Tibial artery (tissue), 4 donors: Measurements from ENCODE around the gene CCDC59.

Experiments
- DNase-seq, 2 donors: peaks; one replicate each; pipeline ENCODE4 v3.0.0-alpha.2; 2019
- H3K27ac ChIP-seq, 2 donors: fragments of 200-600 bp; sonication (generic) in 1 of 2; 1 replicate in 1 of 2; 2 replicates in 1 of 2; pipeline ENCODE4 v1.5.1; 2018 to 2019; ENCODE audit warnings: mild to moderate bottlenecking in 1 of 2
- H3K27me3 ChIP-seq, 2 donors: fragments of 200-600 bp; sonication (generic) in 1 of 2; one replicate each; pipeline versions ENCODE4 v1.5.1 to v1.6.0; 2016 to 2019
- H3K36me3 ChIP-seq, 3 donors: fragments of 200-600 bp; sonication (generic) in 2 of 3; one replicate each; pipeline ENCODE4 v1.5.1; 2016 to 2019; ENCODE audit warnings: mild to moderate bottlenecking in 2 of 3
- H3K4me1 ChIP-seq, 4 donors: fragments of 200-600 bp; sonication (generic) in 2 of 4; 1 replicate in 3 of 4; 2 replicates in 1 of 4; pipeline ENCODE4 v1.5.1; 2016 to 2019
- H3K4me3 ChIP-seq, 2 donors: fragments of 200-600 bp; sonication (generic) in 1 of 2; 1 replicate in 1 of 2; 2 replicates in 1 of 2; pipeline ENCODE4 v1.5.1; 2018 to 2019; ENCODE audit warnings: mild to moderate bottlenecking in 2 of 2
- H3K9me3 ChIP-seq, 3 donors: fragments of 200-600 bp; sonication (generic) in 1 of 3; one replicate each; pipeline ENCODE4 v1.5.1; 2016 to 2019
- intact Hi-C: fragments of 100-400 bp; cut with DNase I; formaldehyde crosslinking; loops from one replicate; pipeline ENCODE4 v1.15.0; 2023; ENCODE audit warnings: low total_unique reads
- TF ChIP-seq, protein P1 (sequence below), 2 experiments: fragments of 200-600 bp in 1 of 2; fragments of 450-650 bp in 1 of 2; IDR thresholded peaks; one replicate each; pipeline ENCODE4 v1.5.1; 2017 to 2019; ENCODE audit warnings: antibody characterized with exemption in 2 of 2, mild to moderate bottlenecking in 1 of 2, moderate library complexity in 1 of 2

The CCDC59 gene

DNA sequence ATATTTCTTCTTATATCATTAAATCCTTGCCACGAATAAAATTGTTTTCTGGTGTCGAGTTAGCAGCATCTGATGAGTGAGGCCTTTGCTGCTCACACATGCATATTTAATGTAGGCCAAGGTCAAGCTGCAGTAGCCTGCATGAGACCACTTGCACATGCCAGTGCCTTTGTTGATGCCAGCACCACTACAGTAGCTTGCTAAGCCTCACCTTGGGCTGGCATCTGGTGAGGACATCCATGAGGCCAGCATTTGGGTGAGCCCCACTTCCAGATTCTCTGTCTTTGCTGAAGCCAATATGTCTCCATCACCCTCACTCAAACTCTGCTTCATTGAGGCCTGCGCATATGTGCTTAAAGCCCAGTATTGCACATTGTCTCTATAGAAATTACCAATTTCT, 8.0 kb downstream of the CCDC59 start:
- intact Hi-C loops = no loop called here
- Histone ChIP-seq H3K27me3 (no peaks in the 10 kb centered on the region), H3K4me1 (no peaks in the 10 kb centered on the region), H3K9me3 (no peaks in the 10 kb centered on the region), H3K4me3 (no peak overlapping the region), H3K36me3 (peaks cover 38 to 78% (median 50%) of the 10 kb centered on the region in 3 donors), H3K27ac (no peak overlapping the region)
- no peak for DNase-seq
- TF ChIP-seq, protein P1, sequence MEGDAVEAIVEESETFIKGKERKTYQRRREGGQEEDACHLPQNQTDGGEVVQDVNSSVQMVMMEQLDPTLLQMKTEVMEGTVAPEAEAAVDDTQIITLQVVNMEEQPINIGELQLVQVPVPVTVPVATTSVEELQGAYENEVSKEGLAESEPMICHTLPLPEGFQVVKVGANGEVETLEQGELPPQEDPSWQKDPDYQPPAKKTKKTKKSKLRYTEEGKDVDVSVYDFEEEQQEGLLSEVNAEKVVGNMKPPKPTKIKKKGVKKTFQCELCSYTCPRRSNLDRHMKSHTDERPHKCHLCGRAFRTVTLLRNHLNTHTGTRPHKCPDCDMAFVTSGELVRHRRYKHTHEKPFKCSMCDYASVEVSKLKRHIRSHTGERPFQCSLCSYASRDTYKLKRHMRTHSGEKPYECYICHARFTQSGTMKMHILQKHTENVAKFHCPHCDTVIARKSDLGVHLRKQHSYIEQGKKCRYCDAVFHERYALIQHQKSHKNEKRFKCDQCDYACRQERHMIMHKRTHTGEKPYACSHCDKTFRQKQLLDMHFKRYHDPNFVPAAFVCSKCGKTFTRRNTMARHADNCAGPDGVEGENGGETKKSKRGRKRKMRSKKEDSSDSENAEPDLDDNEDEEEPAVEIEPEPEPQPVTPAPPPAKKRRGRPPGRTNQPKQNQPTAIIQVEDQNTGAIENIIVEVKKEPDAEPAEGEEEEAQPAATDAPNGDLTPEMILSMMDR (IDR thresholded peaks at IDR 0.05) = no peak

DNA sequence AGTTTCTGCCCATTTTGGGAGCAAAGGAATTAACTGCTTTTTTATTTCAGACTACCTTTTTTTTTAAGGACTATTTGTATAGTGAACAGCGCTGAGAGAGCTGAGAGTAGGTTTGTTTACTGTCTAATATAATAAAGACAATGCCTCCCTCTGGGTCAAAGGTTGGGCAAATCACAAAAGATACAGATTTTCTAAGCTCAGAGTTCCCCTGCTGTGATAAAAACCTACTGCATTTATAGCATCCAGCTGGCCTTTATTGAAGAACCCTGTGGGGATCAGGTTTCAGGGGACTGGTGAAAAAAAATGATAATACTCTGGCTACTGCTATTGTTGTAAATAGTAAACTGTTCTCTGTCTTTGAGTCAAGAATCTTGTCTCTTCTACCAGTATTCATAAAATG, 28.7 kb downstream of the CCDC59 start:
- TF ChIP-seq, protein P1 (IDR thresholded peaks at IDR 0.05) = no peak
- no peaks in the 10 kb centered on the region for H3K27me3 ChIP-seq
- no peaks in the 10 kb centered on the region for H3K9me3 ChIP-seq
- no peak overlapping the region for H3K27ac ChIP-seq
- no peak for DNase-seq
- no peak overlapping the region for H3K4me3 ChIP-seq
- H3K36me3 ChIP-seq = no peaks in the 10 kb centered on the region
- H3K4me1 ChIP-seq = no peaks in the 10 kb centered on the region
- intact Hi-C loops = loop anchor here (10.0 kb wide), 1 partner anchor 675 kb away; no protein-coding TSS in a partner anchor

DNA sequence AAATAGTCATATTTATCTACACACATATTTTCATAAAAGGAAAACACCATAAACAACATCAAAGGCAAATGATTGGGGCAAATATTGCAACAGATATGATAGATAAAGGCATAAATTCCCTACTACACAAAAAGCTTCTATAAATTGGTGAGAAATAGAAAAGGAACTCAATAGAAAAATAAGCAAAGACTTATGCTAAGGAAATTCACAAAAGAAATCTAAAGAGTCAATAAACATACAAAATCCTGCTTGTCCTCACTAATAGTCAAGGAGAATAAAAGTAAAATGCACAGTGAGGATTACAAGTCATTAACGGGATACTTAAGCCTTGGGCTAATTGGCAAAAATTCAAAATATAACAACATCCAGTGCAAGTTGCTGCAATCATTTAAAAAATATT, 30.3 kb downstream of the CCDC59 start:
- Histone ChIP-seq H3K27ac (no peak overlapping the region), H3K27me3 (no peaks in the 10 kb centered on the region), H3K9me3 (no peaks in the 10 kb centered on the region), H3K36me3 (no peaks in the 10 kb centered on the region), H3K4me1 (no peaks in the 10 kb centered on the region), H3K4me3 (no peak overlapping the region)
- TF ChIP-seq, protein P1 (IDR thresholded peaks at IDR 0.05) = no peak
- intact Hi-C loops = loop anchor here (10.0 kb wide), 1 partner anchor 673 kb away; no protein-coding TSS in a partner anchor
- DNase-seq = no peak

DNA sequence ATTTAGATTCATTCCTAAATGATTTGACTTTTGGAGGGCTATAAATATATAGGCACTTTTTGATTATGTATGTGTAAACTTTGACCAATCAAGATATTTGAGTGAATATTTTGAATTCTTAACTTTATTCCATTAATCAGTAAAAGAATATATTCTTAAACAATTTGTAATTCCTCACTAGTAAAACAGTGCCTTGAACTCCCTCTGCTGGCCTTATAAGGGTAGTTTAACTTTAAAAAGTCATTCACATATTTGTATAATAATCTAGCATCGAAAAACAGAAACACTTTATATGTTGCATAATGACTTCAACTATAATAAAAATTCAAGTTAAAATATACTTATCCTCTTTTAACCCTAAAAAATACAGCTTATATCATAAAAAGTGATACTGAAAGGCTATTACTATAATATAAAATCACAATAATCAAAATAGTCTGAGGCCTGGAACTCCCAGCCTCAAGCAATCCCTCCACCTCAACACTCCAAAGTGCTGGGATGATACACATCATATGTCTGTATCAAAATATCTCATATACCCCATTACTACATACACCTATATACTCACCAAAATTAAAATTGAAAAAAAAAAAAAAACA, 31.2 kb downstream of the CCDC59 start:
- no peaks in the 10 kb centered on the region for H3K4me1 ChIP-seq
- H3K9me3 ChIP-seq = no peaks in the 10 kb centered on the region
- TF ChIP-seq, protein P1 (IDR thresholded peaks at IDR 0.05) = peak; percentile 26 to 40
- H3K4me3 ChIP-seq = no peak overlapping the region
- H3K27ac ChIP-seq = no peak overlapping the region
- intact Hi-C loops = loop anchor here (10.0 kb wide), 1 partner anchor 672 kb away; no protein-coding TSS in a partner anchor
- DNase-seq = no peak
- H3K27me3 ChIP-seq = no peaks in the 10 kb centered on the region
- no peaks in the 10 kb centered on the region for H3K36me3 ChIP-seq

- intact Hi-C loops = loop anchor here (10.0 kb wide), 1 partner anchor 671 kb away; no protein-coding TSS in a partner anchor
- no peak overlapping the region for H3K4me3 ChIP-seq
- H3K36me3 ChIP-seq = no peaks in the 10 kb centered on the region
- H3K4me1 ChIP-seq = no peaks in the 10 kb centered on the region
- no peak overlapping the region for H3K27ac ChIP-seq
- no peak for DNase-seq
- H3K9me3 ChIP-seq = no peaks in the 10 kb centered on the region
- H3K27me3 ChIP-seq = no peaks in the 10 kb centered on the region
- TF ChIP-seq, protein P1 (IDR thresholded peaks at IDR 0.05) = no peak
These were observed 32.4 kb downstream of the CCDC59 start for GRCh38 chr12:82325540-82326336.
